ENCODE data around the gene GGN.

- TF ChIP-seq EZH2 (IDR thresholded peaks at IDR 0.05; ENCODE audit: low read length, unreplicated experiment) (no peak), CTCF (conservative IDR thresholded peaks at IDR 0.05; ENCODE audit: low read depth, low read length) (no peak), EZH2phosphoT487 (IDR thresholded peaks at IDR 0.05; ENCODE audit: borderline replicate concordance, low read length) (no peak)
Observed at GRCh38 chr19:38433268-38433733, 45.5 kb upstream of the GGN start, which contains the start of gene RYR1.

All from PC-3 (cell line).